ENCODE measurements around the gene WDR37.
A peak's percentile ranks its signal among the peaks of the same experiment; 100 is the strongest.

The WDR37 gene

DNA sequence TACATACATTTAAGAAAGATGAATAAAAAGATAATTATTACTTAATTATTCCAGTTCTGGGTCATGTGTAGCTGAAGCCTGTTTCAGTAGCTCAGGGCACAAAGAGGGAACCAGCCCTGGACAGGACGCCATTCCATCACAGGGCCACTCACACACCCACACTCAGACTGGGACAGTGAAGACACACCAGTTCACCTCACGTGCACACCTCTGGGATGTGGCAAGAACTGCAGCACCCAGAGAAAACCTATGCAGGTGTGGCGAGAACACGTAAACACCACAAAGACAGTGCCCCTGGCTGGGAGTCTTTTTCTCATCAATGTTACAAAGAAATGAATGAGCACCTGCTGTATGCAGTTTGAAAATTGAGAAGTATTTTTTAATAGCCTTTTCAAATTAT, 5.6 kb upstream of the WDR37 start:
- no peaks in the 10 kb centered on the region for H3K27me3 ChIP-seq (ENCODE audit: insufficient read depth, low read length, poor library complexity)
- H3K4me2 ChIP-seq (ENCODE audit: insufficient read depth, low read length) = peak overlapping the region; percentile 95
- H3K4me3 ChIP-seq (ENCODE audit: low read depth in 1 of 2, low read length in 2 of 2) = peak overlapping the region; percentile 80 to 83; a peak in 3 of 4 replicates
- H4K20me1 ChIP-seq (ENCODE audit: insufficient read depth, low read length) = peaks cover 43% of the 10 kb centered on the region
- peaks cover 70% of the 10 kb centered on the region for H3K4me1 ChIP-seq (ENCODE audit: insufficient read depth, low read length)
- H3K36me3 ChIP-seq (ENCODE audit: insufficient read depth, low read length) = peaks cover 64% of the 10 kb centered on the region
- no peaks in the 10 kb centered on the region for H3K9me3 ChIP-seq (ENCODE audit: insufficient read depth, low read length, severe bottlenecking)
- ATAC-seq (ENCODE audit: insufficient read depth, low read depth) = no peak
- no peak overlapping the region for H2AFZ ChIP-seq (ENCODE audit: low read depth, low read length)
- peak overlapping the region; percentile 76; the same call in 1 of the 2 replicates for H3K27ac ChIP-seq (ENCODE audit: low read length)
- peak overlapping the region; percentile 79 for H3K9ac ChIP-seq (ENCODE audit: low read depth, low read length)
- H3K79me2 ChIP-seq (ENCODE audit: insufficient read depth, low read length) = peaks cover 82% of the 10 kb centered on the region
- DNase-seq = peak; percentile 35
- TF ChIP-seq EZH2 (IDR thresholded peaks at IDR 0.05; ENCODE audit: borderline replicate concordance, low read depth, low read length, severe bottlenecking) (no peak), CTCF (IDR thresholded peaks at IDR 0.05; ENCODE audit: borderline replicate concordance, extremely low read depth, low read length, poor library complexity, severe bottlenecking) (no peak)

- peak overlapping the region; percentile 90 for H3K4me2 ChIP-seq (ENCODE audit: insufficient read depth, low read length)
- peaks cover 60% of the 10 kb centered on the region for H3K36me3 ChIP-seq (ENCODE audit: insufficient read depth, low read length)
- H3K9me3 ChIP-seq (ENCODE audit: insufficient read depth, low read length, severe bottlenecking) = no peaks in the 10 kb centered on the region
- H3K27ac ChIP-seq (ENCODE audit: low read length) = no peak overlapping the region
- TF ChIP-seq CTCF (IDR thresholded peaks at IDR 0.05; ENCODE audit: borderline replicate concordance, extremely low read depth, low read length, poor library complexity, severe bottlenecking) = no peak
- TF ChIP-seq EZH2 (IDR thresholded peaks at IDR 0.05; ENCODE audit: borderline replicate concordance, low read depth, low read length, severe bottlenecking) = no peak
- peak overlapping the region; percentile 99 for H3K9ac ChIP-seq (ENCODE audit: low read depth, low read length)
- H4K20me1 ChIP-seq (ENCODE audit: insufficient read depth, low read length) = peaks cover 33% of the 10 kb centered on the region; the same call in 1 of the 2 replicates
- H3K4me1 ChIP-seq (ENCODE audit: insufficient read depth, low read length) = peaks cover 81% of the 10 kb centered on the region
- peak overlapping the region in 1 of 2 experiments; percentile 100; a peak in 2 of 4 replicates for H3K4me3 ChIP-seq (ENCODE audit: low read depth in 1 of 2, low read length in 2 of 2)
- DNase-seq (no peak), ATAC-seq (ENCODE audit: insufficient read depth, low read depth) (no peak)
- peaks cover 99% of the 10 kb centered on the region for H3K79me2 ChIP-seq (ENCODE audit: insufficient read depth, low read length)
- no peaks in the 10 kb centered on the region for H3K27me3 ChIP-seq (ENCODE audit: insufficient read depth, low read length, poor library complexity)
- H2AFZ ChIP-seq (ENCODE audit: low read depth, low read length) = no peak overlapping the region
These were observed 1.5 kb upstream of the WDR37 start for GRCh38 chr10:1054684-1055083.

DNA sequence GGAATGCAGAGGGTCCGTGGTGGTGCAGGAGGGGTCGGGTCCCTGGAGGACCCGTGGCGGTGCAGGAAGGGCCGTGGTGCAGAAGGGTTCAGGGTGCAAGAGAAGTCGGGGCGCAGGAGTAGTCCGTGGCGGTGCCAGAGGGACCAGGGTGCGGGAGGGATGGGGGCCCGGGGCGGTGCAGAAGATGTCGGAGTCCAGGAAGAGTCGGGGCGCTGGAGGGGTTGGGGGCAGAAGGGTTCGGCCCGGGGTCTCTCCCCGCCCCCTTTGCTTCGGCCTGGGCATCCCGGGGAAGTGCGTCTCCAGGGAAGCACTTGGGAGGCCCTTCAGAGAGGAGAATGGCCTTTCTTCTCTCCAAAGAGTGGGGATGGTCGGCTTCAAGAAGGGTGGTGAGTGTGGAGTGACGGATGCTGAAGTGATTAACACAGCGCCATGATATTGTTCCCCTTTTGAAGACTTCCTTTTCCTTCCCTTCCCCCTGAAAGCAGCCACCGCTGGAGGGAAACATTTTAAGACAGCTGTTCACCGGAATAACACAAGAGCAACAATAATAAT, 997 bp downstream of the WDR37 start:
- DNase-seq (peak; percentile 30), ATAC-seq (ENCODE audit: insufficient read depth, low read depth) (no peak; the same call in 2 of the 3 replicates)
- peak overlapping the region; percentile 93 for H3K27ac ChIP-seq (ENCODE audit: low read length)
- H4K20me1 ChIP-seq (ENCODE audit: insufficient read depth, low read length) = peaks cover 37% of the 10 kb centered on the region
- no peaks in the 10 kb centered on the region for H3K9me3 ChIP-seq (ENCODE audit: insufficient read depth, low read length, severe bottlenecking)
- TF ChIP-seq CTCF (IDR thresholded peaks at IDR 0.05; ENCODE audit: borderline replicate concordance, extremely low read depth, low read length, poor library complexity, severe bottlenecking) (no peak), EZH2 (IDR thresholded peaks at IDR 0.05; ENCODE audit: borderline replicate concordance, low read depth, low read length, severe bottlenecking) (no peak)
- peaks cover 99% of the 10 kb centered on the region for H3K79me2 ChIP-seq (ENCODE audit: insufficient read depth, low read length)
- no peaks in the 10 kb centered on the region for H3K27me3 ChIP-seq (ENCODE audit: insufficient read depth, low read length, poor library complexity)
- peak overlapping the region; percentile 94 to 100 for H3K4me3 ChIP-seq (ENCODE audit: low read depth in 1 of 2, low read length in 2 of 2)
- peak overlapping the region; percentile 99 for H3K9ac ChIP-seq (ENCODE audit: low read depth, low read length)
- peak overlapping the region; percentile 90 for H3K4me2 ChIP-seq (ENCODE audit: insufficient read depth, low read length)
- peak overlapping the region; percentile 96 for H2AFZ ChIP-seq (ENCODE audit: low read depth, low read length)
- H3K36me3 ChIP-seq (ENCODE audit: insufficient read depth, low read length) = peaks cover 45% of the 10 kb centered on the region
- H3K4me1 ChIP-seq (ENCODE audit: insufficient read depth, low read length) = peaks cover 85% of the 10 kb centered on the region
